Measurements from ENCODE around the gene PTGES3L. TPM values are rescaled to one million over a fixed set of nuclear protein-coding genes. Genes with fewer than 3 reads are reported as not detected.

PTGES3L gene
- total and polyA plus RNA-seq, 2 experiments from 2014 or later, result 2.3 to 2.5 TPM

DNA sequence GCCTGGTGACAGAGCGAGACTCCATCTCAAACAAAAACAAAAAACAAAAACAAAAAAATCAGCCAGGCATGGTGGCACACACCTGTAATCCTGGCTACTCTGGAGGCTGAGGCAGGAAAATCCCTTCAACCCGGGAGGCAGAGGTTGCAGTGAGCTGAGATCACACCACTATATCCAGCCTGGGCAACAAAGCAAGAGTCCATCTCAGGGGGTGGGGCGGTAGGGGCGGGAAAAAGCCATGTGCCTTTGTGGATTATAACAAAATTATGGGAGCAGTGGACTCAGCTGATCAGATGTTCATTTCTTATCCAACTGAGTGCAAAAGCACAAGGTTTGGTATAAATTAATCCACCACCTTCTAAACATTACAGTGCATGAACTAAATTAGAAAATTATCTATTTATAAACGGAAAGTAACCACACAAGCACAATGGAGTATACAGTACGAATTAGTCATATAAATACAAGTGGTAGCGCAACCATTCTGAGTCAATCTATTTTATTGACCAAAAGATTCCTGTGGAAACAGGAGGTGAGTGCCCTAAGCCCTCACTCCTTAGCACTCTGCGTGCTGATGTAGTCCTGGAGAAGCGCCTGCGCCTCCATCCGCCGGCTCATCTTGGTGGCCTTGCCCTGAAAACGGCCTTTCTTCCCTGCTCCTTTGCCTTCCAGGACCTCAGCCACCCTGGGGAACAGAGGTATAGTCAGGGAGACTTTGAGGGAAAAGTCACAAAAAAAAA is 29.7 kb downstream of the PTGES3L start (continued):
- TF ChIP-seq ZNF114 (CRISPR knock-in tag; IDR thresholded peaks at IDR 0.05), result no peak
- no peak for TF ChIP-seq CREB1 (CRISPR knock-in tag; IDR thresholded peaks at IDR 0.05; ENCODE audit: low read depth)

DNA sequence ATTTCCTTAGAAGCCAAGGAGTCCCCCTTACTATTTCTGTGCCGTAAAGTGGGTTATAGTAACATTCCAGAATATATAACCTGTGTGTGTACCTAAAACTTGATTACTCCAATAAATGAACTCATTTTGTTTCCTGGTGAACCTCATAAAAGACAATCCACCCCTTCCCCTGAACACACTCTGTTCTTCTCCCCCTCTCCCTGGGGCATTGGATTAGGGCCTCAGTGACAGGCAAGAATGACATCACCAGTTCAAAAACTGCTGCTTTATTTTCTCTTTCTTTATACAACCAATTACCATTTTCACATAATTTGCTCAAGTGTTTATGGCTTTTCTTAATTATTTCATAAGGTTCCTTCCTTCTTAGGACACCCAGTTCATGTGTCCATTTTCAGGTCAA is 33.1 kb downstream of the PTGES3L start:
- no peak for ATAC-seq
- no peaks in the 10 kb centered on the region for H3K4me1 ChIP-seq (ENCODE audit: insufficient read depth)
- DNase-seq (ENCODE audit: low spot score), result no peak
- no peaks in the 10 kb centered on the region for H3K27me3 ChIP-seq (ENCODE audit: insufficient read depth)
- Mint-ChIP-seq H3K4me1 (no peaks in the 10 kb centered on the region), H3K36me3 (ENCODE audit: low read depth) (peaks cover 24% of the 10 kb centered on the region), H3K27ac (no peak overlapping the region), H3K4me3 (no peak overlapping the region), H3K27me3 (ENCODE audit: insufficient read depth, low read depth, poor library complexity) (peaks cover 3% of the 10 kb centered on the region), H3K9me3 (no peaks in the 10 kb centered on the region)
- H4K20me1 ChIP-seq (replicated peaks; ENCODE audit: insufficient read depth), result no peaks in the 10 kb centered on the region; the same call in 1 of the 2 replicates
- H3K4me2 ChIP-seq, result no peak overlapping the region
- no peaks in the 10 kb centered on the region for H3K9me2 ChIP-seq (ENCODE audit: insufficient read depth)
- H3K27ac ChIP-seq (ENCODE audit: low read depth), result no peak overlapping the region
- 0 out of 2 replicates have a peak, but pooled peaks cover 3% of the 10 kb centered on the region for H3F3A ChIP-seq (replicated peaks; ENCODE audit: low read depth)
- H3K79me2 ChIP-seq (replicated peaks; ENCODE audit: insufficient read depth), result no peaks in the 10 kb centered on the region
- H3K4me3 ChIP-seq, result no peak overlapping the region
- peaks cover 8% of the 10 kb centered on the region; the same call in 1 of the 2 replicates for H3K36me3 ChIP-seq (ENCODE audit: insufficient read depth)
- H2AFZ ChIP-seq, result no peak overlapping the region
- TF ChIP-seq, protein P1, sequence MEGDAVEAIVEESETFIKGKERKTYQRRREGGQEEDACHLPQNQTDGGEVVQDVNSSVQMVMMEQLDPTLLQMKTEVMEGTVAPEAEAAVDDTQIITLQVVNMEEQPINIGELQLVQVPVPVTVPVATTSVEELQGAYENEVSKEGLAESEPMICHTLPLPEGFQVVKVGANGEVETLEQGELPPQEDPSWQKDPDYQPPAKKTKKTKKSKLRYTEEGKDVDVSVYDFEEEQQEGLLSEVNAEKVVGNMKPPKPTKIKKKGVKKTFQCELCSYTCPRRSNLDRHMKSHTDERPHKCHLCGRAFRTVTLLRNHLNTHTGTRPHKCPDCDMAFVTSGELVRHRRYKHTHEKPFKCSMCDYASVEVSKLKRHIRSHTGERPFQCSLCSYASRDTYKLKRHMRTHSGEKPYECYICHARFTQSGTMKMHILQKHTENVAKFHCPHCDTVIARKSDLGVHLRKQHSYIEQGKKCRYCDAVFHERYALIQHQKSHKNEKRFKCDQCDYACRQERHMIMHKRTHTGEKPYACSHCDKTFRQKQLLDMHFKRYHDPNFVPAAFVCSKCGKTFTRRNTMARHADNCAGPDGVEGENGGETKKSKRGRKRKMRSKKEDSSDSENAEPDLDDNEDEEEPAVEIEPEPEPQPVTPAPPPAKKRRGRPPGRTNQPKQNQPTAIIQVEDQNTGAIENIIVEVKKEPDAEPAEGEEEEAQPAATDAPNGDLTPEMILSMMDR (conservative IDR thresholded peaks at IDR 0.05; ENCODE audit: low read depth in 2 of 2), result no peak
- TF ChIP-seq REST (IDR thresholded peaks at IDR 0.05; ENCODE audit: unreplicated experiment) (no peak), NANOG (IDR thresholded peaks at IDR 0.05; ENCODE audit: borderline replicate concordance) (no peak), ZNF114 (CRISPR knock-in tag; IDR thresholded peaks at IDR 0.05) (no peak), EZH2phosphoT487 (IDR thresholded peaks at IDR 0.05; ENCODE audit: unreplicated experiment) (no peak), ZNF462 (CRISPR knock-in tag; IDR thresholded peaks at IDR 0.05) (no peak), ZNF331 (CRISPR knock-in tag; IDR thresholded peaks at IDR 0.05; ENCODE audit: low read depth) (no peak), ETS1 (IDR thresholded peaks at IDR 0.05) (no peak), JUNB (IDR thresholded peaks at IDR 0.05; ENCODE audit: unreplicated experiment) (no peak), EZH2 (IDR thresholded peaks at IDR 0.05; ENCODE audit: low read depth, unreplicated experiment) (no peak), STAT1 (IDR thresholded peaks at IDR 0.05; ENCODE audit: unreplicated experiment) (no peak)
